Upper lobe of left lung (tissue), 4 donors: Measurements from ENCODE around the gene SLC6A13.

Source experiments
- EP300 ChIP-seq, 4 donors: sonication (generic); formaldehyde crosslinking; IDR thresholded peaks; one replicate each; pipeline ENCODE4 v1.5.1; 2017; ENCODE audit warnings: antibody characterized with exemption in 4 of 4, control low read depth in 2 of 4
- POLR2A ChIP-seq, 4 donors: fragments of 450-650 bp; IDR thresholded peaks; one replicate each; pipeline ENCODE4 v1.5.1; 2016 to 2017; ENCODE audit warnings: antibody characterized with exemption in 4 of 4, mild to moderate bottlenecking in 2 of 4
- POLR2AphosphoS5 ChIP-seq, 2 donors: sonication (generic); formaldehyde crosslinking; IDR thresholded peaks; one replicate each; pipeline ENCODE4 v1.5.1; 2017; ENCODE audit warnings: antibody characterized with exemption in 2 of 2
- TF ChIP-seq, protein P1 (sequence below), 6 experiments: fragments of 450-650 bp in 4 of 6; fragments of 200-600 bp in 2 of 6; sonication (generic) in 2 of 6; IDR thresholded peaks; one replicate each; pipeline ENCODE4 v1.5.1; 2016 to 2019; ENCODE audit warnings: antibody characterized with exemption in 6 of 6

DNA sequence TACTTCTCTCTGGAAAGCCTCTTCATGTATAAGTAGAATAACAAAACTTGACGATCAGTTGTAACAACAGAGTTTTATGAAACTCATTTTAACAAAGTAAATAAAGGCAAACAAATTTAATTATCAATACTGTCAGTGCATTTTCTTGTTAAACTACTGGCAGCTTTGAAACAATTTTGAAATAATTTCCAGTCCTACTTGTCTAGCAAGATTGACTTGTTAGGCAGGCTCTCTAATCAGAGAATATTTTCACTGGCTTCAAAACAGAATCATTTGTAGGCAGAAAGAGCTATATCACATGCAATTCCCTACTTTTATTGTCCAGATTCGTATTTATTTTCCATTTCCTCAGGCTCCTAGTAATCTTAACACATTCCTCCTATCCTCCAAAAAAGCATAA is 45.9 kb upstream of the SLC6A13 start:
- TF ChIP-seq, protein P1, sequence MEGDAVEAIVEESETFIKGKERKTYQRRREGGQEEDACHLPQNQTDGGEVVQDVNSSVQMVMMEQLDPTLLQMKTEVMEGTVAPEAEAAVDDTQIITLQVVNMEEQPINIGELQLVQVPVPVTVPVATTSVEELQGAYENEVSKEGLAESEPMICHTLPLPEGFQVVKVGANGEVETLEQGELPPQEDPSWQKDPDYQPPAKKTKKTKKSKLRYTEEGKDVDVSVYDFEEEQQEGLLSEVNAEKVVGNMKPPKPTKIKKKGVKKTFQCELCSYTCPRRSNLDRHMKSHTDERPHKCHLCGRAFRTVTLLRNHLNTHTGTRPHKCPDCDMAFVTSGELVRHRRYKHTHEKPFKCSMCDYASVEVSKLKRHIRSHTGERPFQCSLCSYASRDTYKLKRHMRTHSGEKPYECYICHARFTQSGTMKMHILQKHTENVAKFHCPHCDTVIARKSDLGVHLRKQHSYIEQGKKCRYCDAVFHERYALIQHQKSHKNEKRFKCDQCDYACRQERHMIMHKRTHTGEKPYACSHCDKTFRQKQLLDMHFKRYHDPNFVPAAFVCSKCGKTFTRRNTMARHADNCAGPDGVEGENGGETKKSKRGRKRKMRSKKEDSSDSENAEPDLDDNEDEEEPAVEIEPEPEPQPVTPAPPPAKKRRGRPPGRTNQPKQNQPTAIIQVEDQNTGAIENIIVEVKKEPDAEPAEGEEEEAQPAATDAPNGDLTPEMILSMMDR (IDR thresholded peaks at IDR 0.05), result no peak
- no peak for TF ChIP-seq POLR2A (IDR thresholded peaks at IDR 0.05)
- TF ChIP-seq EP300 (IDR thresholded peaks at IDR 0.05), result no peak
- no peak for TF ChIP-seq POLR2AphosphoS5 (IDR thresholded peaks at IDR 0.05)
